ENCODE results near the gene TANC1. TPM values are rescaled to one million over a fixed set of nuclear protein-coding genes. Genes with fewer than 3 reads are reported as not detected.

TANC1 gene
- total RNA-seq, 2 experiments from 2014 or later: 0.89 to 1.1 TPM

DNA sequence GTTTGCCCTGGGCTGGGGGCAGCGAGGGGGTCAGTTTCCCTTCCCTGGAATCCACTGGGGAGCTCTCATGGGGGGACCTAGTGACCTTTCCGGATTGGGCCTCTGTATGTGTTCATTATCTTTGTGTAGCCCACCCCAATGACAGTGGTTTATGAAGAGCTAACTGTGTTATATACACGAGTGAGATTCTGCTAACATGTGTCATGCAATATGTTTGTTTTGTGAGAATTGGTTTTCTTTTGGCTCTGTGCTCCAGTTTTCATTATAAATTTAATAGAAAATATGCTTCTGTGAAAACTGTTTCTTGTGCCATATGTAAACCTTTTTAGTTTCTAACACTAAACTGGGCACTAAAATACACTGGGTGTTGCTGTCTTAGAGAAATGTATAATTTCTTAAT, 207.5 kb downstream of the TANC1 start:
- no peak for ATAC-seq
- Mint-ChIP-seq H3K4me3 (no peak overlapping the region), H3K36me3 (ENCODE audit: low read depth) (no peaks in the 10 kb centered on the region), H3K27me3 (no peaks in the 10 kb centered on the region), H3K27ac (no peak overlapping the region), H3K4me1 (peaks cover 3% of the 10 kb centered on the region), H3K9me3 (ENCODE audit: low read depth) (no peaks in the 10 kb centered on the region)
- ChIA-PET CTCF (no interaction called here), POLR2A (no interaction called here)
- DNase-seq: no peak
- intact Hi-C loops (cut with DNase I, micrococcal nuclease): no loop called here

- H3K27me3 Mint-ChIP-seq: no peaks in the 10 kb centered on the region
- POLR2A ChIA-PET: no interaction called here
- intact Hi-C loops (cut with DNase I, micrococcal nuclease): no loop called here
- no peak overlapping the region for H3K4me3 Mint-ChIP-seq
- no peak overlapping the region for H3K27ac Mint-ChIP-seq
- no peaks in the 10 kb centered on the region for H3K36me3 Mint-ChIP-seq (ENCODE audit: low read depth)
- CTCF ChIA-PET: no interaction called here
- no peaks in the 10 kb centered on the region for H3K9me3 Mint-ChIP-seq (ENCODE audit: low read depth)
- H3K4me1 Mint-ChIP-seq: peaks cover 3% of the 10 kb centered on the region
- no peak for ATAC-seq
- no peak for DNase-seq
These were observed 208.1 kb downstream of the TANC1 start for GRCh38 chr2:159176555-159176954.

GRCh38 chr2:159177357-159177756, 208.9 kb downstream of the TANC1 start:
- ChIA-PET POLR2A (no interaction called here), CTCF (no interaction called here)
- peaks cover 3% of the 10 kb centered on the region for H3K4me1 Mint-ChIP-seq
- H3K9me3 Mint-ChIP-seq (ENCODE audit: low read depth): no peaks in the 10 kb centered on the region
- no peak overlapping the region for H3K4me3 Mint-ChIP-seq
- H3K27ac Mint-ChIP-seq: no peak overlapping the region
- H3K27me3 Mint-ChIP-seq: no peaks in the 10 kb centered on the region
- intact Hi-C loops (cut with DNase I, micrococcal nuclease): no loop called here
- no peaks in the 10 kb centered on the region for H3K36me3 Mint-ChIP-seq (ENCODE audit: low read depth)
- no peak for ATAC-seq
- DNase-seq: no peak

GRCh38 chr2:159177957-159178356, 209.5 kb downstream of the TANC1 start:
- CTCF ChIA-PET: interaction anchor here (0.6 kb wide), 1 partner anchor 422 kb away, joined by 3 read pairs; no protein-coding TSS in a partner anchor
- no peak overlapping the region for H3K27ac Mint-ChIP-seq
- no peaks in the 10 kb centered on the region for H3K27me3 Mint-ChIP-seq
- no peaks in the 10 kb centered on the region for H3K36me3 Mint-ChIP-seq (ENCODE audit: low read depth)
- H3K4me3 Mint-ChIP-seq: no peak overlapping the region
- DNase-seq: no peak
- no peaks in the 10 kb centered on the region for H3K9me3 Mint-ChIP-seq (ENCODE audit: low read depth)
- intact Hi-C loops (cut with DNase I, micrococcal nuclease): no loop called here
- H3K4me1 Mint-ChIP-seq: peaks cover 3% of the 10 kb centered on the region
- POLR2A ChIA-PET: no interaction called here
- no peak for ATAC-seq

DNA sequence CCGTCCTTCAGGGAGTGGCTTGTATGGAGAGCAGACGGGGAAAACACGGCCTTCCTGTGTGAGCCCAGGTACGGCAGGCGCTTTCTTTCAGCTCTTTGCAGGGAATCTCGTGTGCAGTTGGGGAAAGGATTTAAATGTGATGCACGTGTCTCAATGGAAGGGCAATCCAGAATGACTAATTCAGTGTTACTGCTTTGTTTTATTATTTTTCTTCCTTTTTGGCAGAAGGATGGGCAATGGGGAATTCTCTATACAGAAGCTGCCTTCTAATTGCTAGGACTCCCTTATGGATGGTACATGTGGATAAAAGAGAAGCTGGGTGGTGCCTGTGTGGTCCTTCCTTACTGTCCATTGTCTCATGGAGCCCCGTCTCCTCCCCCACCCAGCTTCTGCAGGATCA, 210.7 kb downstream of the TANC1 start:
- CTCF ChIA-PET: no interaction called here

DNA sequence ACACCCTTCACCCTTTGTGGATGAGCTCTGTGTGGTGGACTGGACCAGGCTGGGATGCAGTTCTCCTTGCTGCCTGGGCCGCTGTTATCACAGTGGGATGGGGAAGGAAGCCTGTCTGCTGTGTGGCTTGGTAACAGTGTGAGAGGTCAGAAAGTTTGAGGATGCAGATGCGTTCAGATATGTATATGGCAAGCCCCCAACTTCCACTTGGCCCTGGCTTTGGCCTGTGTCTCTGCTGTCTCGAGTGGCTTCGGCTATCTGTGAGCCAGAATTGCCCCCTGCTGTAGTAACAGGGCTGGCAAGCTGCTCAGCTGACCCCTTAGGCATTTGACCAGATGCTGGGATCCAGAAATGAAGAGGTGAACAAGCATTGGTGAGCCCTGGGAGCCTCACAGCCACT, 211.3 kb downstream of the TANC1 start:
- Mint-ChIP-seq H3K36me3 (ENCODE audit: low read depth) (no peaks in the 10 kb centered on the region), H3K9me3 (ENCODE audit: low read depth) (no peaks in the 10 kb centered on the region), H3K27me3 (no peaks in the 10 kb centered on the region), H3K27ac (no peak overlapping the region), H3K4me1 (peaks cover 3% of the 10 kb centered on the region), H3K4me3 (no peak overlapping the region)
- CTCF ChIA-PET: interaction anchor here (0.6 kb wide), 1 partner anchor 843 kb away, joined by 3 read pairs; no protein-coding TSS in a partner anchor
- DNase-seq (no peak), ATAC-seq (no peak)
- intact Hi-C loops (cut with DNase I, micrococcal nuclease): no loop called here
- POLR2A ChIA-PET: no interaction called here

More for the DNA sequence above, 210.7 kb downstream of the TANC1 start:
- Mint-ChIP-seq H3K9me3 (ENCODE audit: low read depth) (no peaks in the 10 kb centered on the region), H3K27me3 (no peaks in the 10 kb centered on the region), H3K4me1 (peaks cover 3% of the 10 kb centered on the region), H3K4me3 (no peak overlapping the region), H3K27ac (no peak overlapping the region), H3K36me3 (ENCODE audit: low read depth) (no peaks in the 10 kb centered on the region)
- POLR2A ChIA-PET: no interaction called here
- DNase-seq (no peak), ATAC-seq (no peak)
- intact Hi-C loops (cut with DNase I, micrococcal nuclease): no loop called here

DNA sequence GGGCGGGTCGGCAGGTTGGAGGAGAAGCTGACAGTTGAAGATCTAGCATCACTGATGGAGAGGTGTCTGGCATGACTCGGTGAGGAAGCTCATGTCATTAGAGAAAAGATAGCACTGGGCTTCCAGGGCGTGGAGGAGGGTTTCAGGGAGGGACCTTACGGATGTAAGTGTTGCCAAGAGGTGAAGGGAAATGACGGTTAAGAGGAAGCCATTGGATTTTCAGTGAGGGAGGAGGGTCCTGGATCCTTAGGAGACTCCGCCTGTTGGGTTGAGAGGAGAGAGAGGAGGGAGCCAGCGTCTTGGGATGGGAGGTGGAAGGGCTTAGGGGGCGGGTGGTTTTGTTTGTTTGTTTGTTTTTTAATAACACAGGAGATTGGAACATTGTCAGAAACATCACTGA, 214.9 kb downstream of the TANC1 start:
- ChIA-PET POLR2A (no interaction called here), CTCF (no interaction called here)
- Mint-ChIP-seq H3K9me3 (ENCODE audit: low read depth) (no peaks in the 10 kb centered on the region), H3K27me3 (no peaks in the 10 kb centered on the region), H3K4me3 (no peak overlapping the region), H3K36me3 (ENCODE audit: low read depth) (no peaks in the 10 kb centered on the region), H3K4me1 (no peaks in the 10 kb centered on the region), H3K27ac (no peak overlapping the region)
- ATAC-seq (no peak), DNase-seq (no peak)
- intact Hi-C loops (cut with DNase I, micrococcal nuclease): no loop called here

GRCh38 chr2:159185401-159186130, 217.1 kb downstream of the TANC1 start:
- Mint-ChIP-seq H3K4me1 (no peaks in the 10 kb centered on the region), H3K27me3 (no peaks in the 10 kb centered on the region), H3K4me3 (no peak overlapping the region), H3K36me3 (ENCODE audit: low read depth) (no peaks in the 10 kb centered on the region), H3K9me3 (ENCODE audit: low read depth) (no peaks in the 10 kb centered on the region), H3K27ac (no peak overlapping the region)
- DNase-seq (peak; percentile 25), ATAC-seq (no peak)
- CTCF ChIA-PET: interaction anchor here (0.9 kb wide), 1 partner anchor 102 kb away, joined by 4 read pairs; no protein-coding TSS in a partner anchor
- intact Hi-C loops (cut with DNase I, micrococcal nuclease): loop anchor here in 1 of 2 experiments (5.0 kb wide), 1 partner anchor 283 kb away; no protein-coding TSS in a partner anchor
- POLR2A ChIA-PET: no interaction called here

DNA sequence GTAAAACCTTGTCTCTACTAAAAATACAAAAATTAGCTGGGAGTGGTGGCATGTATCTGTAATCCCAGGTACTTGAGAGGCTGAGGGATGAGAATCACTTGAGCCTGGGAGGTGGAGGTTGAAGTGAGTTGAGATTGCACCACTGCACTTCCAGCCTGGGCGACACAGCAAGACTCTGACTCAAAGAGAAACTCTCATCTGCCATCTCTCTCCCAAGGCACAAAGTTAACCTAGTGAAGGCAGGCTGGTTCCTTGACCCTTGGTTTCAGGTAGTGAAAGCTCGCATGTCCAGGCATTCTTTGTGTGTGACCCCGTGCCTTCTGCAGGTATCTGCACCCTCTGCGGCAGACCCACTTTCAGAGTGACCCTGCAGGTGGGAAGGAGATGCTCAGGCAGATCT, 218.0 kb downstream of the TANC1 start:
- intact Hi-C loops (cut with DNase I, micrococcal nuclease): loop anchor here in 1 of 2 experiments (5.0 kb wide), 1 partner anchor 284 kb away; no protein-coding TSS in a partner anchor
- DNase-seq (no peak), ATAC-seq (no peak)
- CTCF ChIA-PET: no interaction called here
- H3K4me3 Mint-ChIP-seq: no peak overlapping the region
- no peak overlapping the region for H3K27ac Mint-ChIP-seq
- H3K27me3 Mint-ChIP-seq: no peaks in the 10 kb centered on the region
- no peaks in the 10 kb centered on the region for H3K4me1 Mint-ChIP-seq
- no peaks in the 10 kb centered on the region for H3K36me3 Mint-ChIP-seq (ENCODE audit: low read depth)
- no peaks in the 10 kb centered on the region for H3K9me3 Mint-ChIP-seq (ENCODE audit: low read depth)
- POLR2A ChIA-PET: no interaction called here

- DNase-seq: no peak
- H3K27ac Mint-ChIP-seq: no peak overlapping the region
- no peaks in the 10 kb centered on the region for H3K27me3 Mint-ChIP-seq
- ChIA-PET POLR2A (no interaction called here), CTCF (interaction anchor here (0.8 kb wide), 1 partner anchor 40 kb away, joined by 3 read pairs; no protein-coding TSS in a partner anchor)
- no peaks in the 10 kb centered on the region for H3K9me3 Mint-ChIP-seq (ENCODE audit: low read depth)
- no peak for ATAC-seq
- no peaks in the 10 kb centered on the region for H3K36me3 Mint-ChIP-seq (ENCODE audit: low read depth)
- intact Hi-C loops (cut with DNase I, micrococcal nuclease): loop anchor here in 1 of 2 experiments (5.0 kb wide), 1 partner anchor 285 kb away; no protein-coding TSS in a partner anchor
- no peaks in the 10 kb centered on the region for H3K4me1 Mint-ChIP-seq
- no peak overlapping the region for H3K4me3 Mint-ChIP-seq
These were observed 218.7 kb downstream of the TANC1 start for GRCh38 chr2:159187106-159187505.

DNA sequence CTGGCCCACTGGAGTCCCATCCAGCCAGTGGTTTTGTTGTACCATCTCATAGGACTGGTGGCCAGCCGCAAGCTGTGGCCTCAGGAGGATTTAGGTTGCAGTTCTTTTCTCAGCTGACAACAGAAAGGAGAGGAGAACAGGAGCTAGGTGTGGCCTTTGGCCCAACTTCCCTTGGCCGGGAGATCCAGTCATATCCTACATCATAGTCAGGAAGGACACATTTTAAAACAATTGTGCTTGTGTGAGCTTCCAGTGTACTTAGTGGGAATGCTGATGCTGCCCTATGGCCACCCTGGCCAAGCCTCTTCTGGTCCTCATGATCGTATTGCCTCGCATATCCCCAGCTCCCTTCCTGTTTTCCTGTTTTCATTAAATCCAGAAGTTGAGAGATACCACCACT, 220.0 kb downstream of the TANC1 start:
- DNase-seq (no peak), ATAC-seq (no peak)
- Mint-ChIP-seq H3K4me3 (no peak overlapping the region), H3K9me3 (ENCODE audit: low read depth) (no peaks in the 10 kb centered on the region), H3K27me3 (no peaks in the 10 kb centered on the region), H3K27ac (no peak overlapping the region), H3K36me3 (ENCODE audit: low read depth) (no peaks in the 10 kb centered on the region), H3K4me1 (no peaks in the 10 kb centered on the region)
- intact Hi-C loops (cut with DNase I, micrococcal nuclease): loop anchor here in 1 of 2 experiments (5.0 kb wide), 1 partner anchor 286 kb away; no protein-coding TSS in a partner anchor
- ChIA-PET CTCF (interaction anchor here (0.6 kb wide), 1 partner anchor 1641 kb away, joined by 3 read pairs; no protein-coding TSS in a partner anchor), POLR2A (no interaction called here)

DNA sequence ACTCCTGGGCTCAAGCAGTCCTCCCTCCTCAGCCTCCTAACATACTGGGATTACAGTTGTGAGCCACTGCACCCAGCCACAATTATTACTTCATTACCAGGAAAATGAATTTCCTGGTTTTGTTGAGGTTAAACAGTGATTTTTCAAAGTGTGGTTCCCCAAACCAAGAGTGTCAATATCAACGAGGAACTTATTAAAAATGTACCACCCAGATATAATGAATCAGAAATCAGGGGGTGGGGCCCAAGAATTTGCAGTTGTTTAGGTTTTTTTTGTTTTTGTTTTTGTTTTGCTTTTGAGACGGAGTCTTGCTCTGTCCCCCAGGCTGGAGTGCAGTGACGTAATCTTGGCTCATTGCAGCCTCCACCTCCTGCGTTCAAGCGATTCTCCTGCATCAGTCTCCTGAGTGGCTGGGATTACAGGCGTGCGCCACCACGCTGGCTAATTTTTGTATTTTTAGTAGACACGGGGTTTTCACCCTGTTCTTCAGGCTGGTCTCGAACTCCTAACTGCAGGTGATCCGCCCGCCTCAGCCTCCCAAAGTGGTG, 224.0 kb downstream of the TANC1 start:
- intact Hi-C loops (cut with DNase I, micrococcal nuclease): no loop called here
- ChIA-PET POLR2A (no interaction called here), CTCF (no interaction called here)
- Mint-ChIP-seq H3K27ac (no peak overlapping the region), H3K9me3 (ENCODE audit: low read depth) (no peaks in the 10 kb centered on the region), H3K27me3 (no peaks in the 10 kb centered on the region), H3K4me1 (no peaks in the 10 kb centered on the region), H3K4me3 (no peak overlapping the region), H3K36me3 (ENCODE audit: low read depth) (no peaks in the 10 kb centered on the region)
- ATAC-seq (no peak), DNase-seq (no peak)

All from activated CD4-positive, alpha-beta T cell treated with anti-CD3 and anti-CD28 coated beads for 36 hours (primary cell).